HepG2 (cell line): ENCODE measurements around the gene RING1. TPM values are rescaled to one million over a fixed set of nuclear protein-coding genes. Genes with fewer than 3 reads are reported as not detected.

Experiments
- ATRX ChIP-seq: sonication (generic); formaldehyde crosslinking; IDR thresholded peaks from 2 replicates; pipeline ENCODE4 v1.4.0; 2020; ENCODE audit warnings: missing genetic modification reagents, borderline replicate concordance
- FOXK2 ChIP-seq: fragments of 450-650 bp; IDR thresholded peaks from 2 replicates; pipeline ENCODE4 v1.6.1; 2016
- IRF2 ChIP-seq: IDR thresholded peaks from 2 replicates; pipeline ENCODE4 v1.6.1; 2018; ENCODE audit warnings: missing genetic modification reagents, missing compliant biosample characterization
- KAT8 ChIP-seq: IDR thresholded peaks from 2 replicates; pipeline ENCODE4 v1.6.1; 2016; ENCODE audit warnings: missing genetic modification reagents, missing compliant biosample characterization
- NFIB ChIP-seq: sonication (generic); formaldehyde crosslinking; IDR thresholded peaks from 2 replicates; pipeline ENCODE4 v1.9.0; 2021; ENCODE audit warnings: missing genetic modification reagents, mild to moderate bottlenecking, borderline replicate concordance
- NFYB ChIP-seq: sonication (generic); formaldehyde crosslinking; IDR thresholded peaks from 2 replicates; pipeline ENCODE4 v1.4.0; 2020; ENCODE audit warnings: missing genetic modification reagents
- PAF1 ChIP-seq: IDR thresholded peaks from 2 replicates; pipeline ENCODE4 v1.6.1; 2016; ENCODE audit warnings: missing genetic modification reagents, missing compliant biosample characterization
- PCBP1 ChIP-seq: fragments of 200-400 bp; formaldehyde crosslinking; IDR thresholded peaks from 2 replicates; pipeline ENCODE4 v1.6.1; 2017; ENCODE audit warnings: mild to moderate bottlenecking, low read depth, low read length, borderline replicate concordance
- SIX1 ChIP-seq: sonication (generic); formaldehyde crosslinking; IDR thresholded peaks from 2 replicates; pipeline ENCODE4 v1.4.0; 2020; ENCODE audit warnings: missing genetic modification reagents, borderline replicate concordance
- SNRNP70 ChIP-seq: fragments of 200-400 bp; formaldehyde crosslinking; IDR thresholded peaks from 2 replicates; pipeline ENCODE4 v1.6.1; 2017; ENCODE audit warnings: mild to moderate bottlenecking, low read depth, low read length, moderate library complexity
- SP140L ChIP-seq: sonication (generic); formaldehyde crosslinking; IDR thresholded peaks from 2 replicates; pipeline ENCODE4 v1.4.0; 2020; ENCODE audit warnings: missing genetic modification reagents, borderline replicate concordance
- ZMYM4 ChIP-seq: sonication (generic); formaldehyde crosslinking; IDR thresholded peaks from 2 replicates; pipeline ENCODE4 v1.8.1; 2023; ENCODE audit warnings: mild to moderate bottlenecking, missing genetic modification reagents
- ZNF10 ChIP-seq: sonication (generic); formaldehyde crosslinking; IDR thresholded peaks from 2 replicates; pipeline ENCODE4 v1.4.0; 2020; ENCODE audit warnings: mild to moderate bottlenecking, low read depth, missing genetic modification reagents, borderline replicate concordance
- ZNF264 ChIP-seq: sonication (generic); formaldehyde crosslinking; IDR thresholded peaks from 2 replicates; pipeline ENCODE4 v1.4.0; 2020; ENCODE audit warnings: missing genetic modification reagents
- ZNF44 ChIP-seq: sonication (generic); formaldehyde crosslinking; IDR thresholded peaks from 2 replicates; pipeline ENCODE4 v1.5.1; 2020; ENCODE audit warnings: mild to moderate bottlenecking, missing genetic modification reagents
- ZNF451 ChIP-seq: sonication (generic); formaldehyde crosslinking; IDR thresholded peaks from 2 replicates; pipeline ENCODE4 v1.5.0; 2020; ENCODE audit warnings: mild to moderate bottlenecking, missing genetic modification reagents
- ZNF547 ChIP-seq: sonication (generic); formaldehyde crosslinking; IDR thresholded peaks from 2 replicates; pipeline ENCODE4 v1.5.1; 2020; ENCODE audit warnings: mild to moderate bottlenecking, missing genetic modification reagents
- ZNF564 ChIP-seq: sonication (generic); formaldehyde crosslinking; IDR thresholded peaks from 2 replicates; pipeline ENCODE4 v1.8.1; 2023; ENCODE audit warnings: mild to moderate bottlenecking, missing genetic modification reagents
- ZNF780A ChIP-seq: sonication (generic); formaldehyde crosslinking; IDR thresholded peaks from 2 replicates; pipeline ENCODE4 v1.8.0; 2022; ENCODE audit warnings: mild to moderate bottlenecking, missing genetic modification reagents, moderate library complexity
- ZNF792 ChIP-seq: IDR thresholded peaks from 2 replicates; pipeline ENCODE4 v1.6.1; 2016
- ZNF83 ChIP-seq: sonication (generic); formaldehyde crosslinking; IDR thresholded peaks from 2 replicates; pipeline ENCODE4 v1.4.0; 2020; ENCODE audit warnings: missing genetic modification reagents, mild to moderate bottlenecking, borderline replicate concordance
- polyA plus RNA-seq, 8 experiments: library from polyadenylated mRNA; depleted of rRNA in 3 of 8; stranded (reverse) in 7 of 8; unstranded in 1 of 8; fragments of >200 nt; fragmentation: Illumina TruSeq in 4 of 8; extraction: Trizol in 4 of 8; gene quantifications; 2 replicates each; pipeline versions ENCODE4 v1.2.1 to v1.2.3, GENCODE V29; 2011 to 2016; ENCODE audit warnings: low read depth in 4 of 8, missing spikeins in 1 of 8, mixed read lengths in 1 of 8; ENCODE audit not compliant: insufficient read depth in 1 of 8
- total RNA-seq, 5 experiments: library from RNA; depleted of rRNA; stranded (reverse); fragments of >200 nt; fragmentation: Illumina TruSeq; extraction: Trizol; gene quantifications; 2 replicates each; pipeline ENCODE4 v1.2.3, GENCODE V29; 2016; ENCODE audit warnings: low read depth in 1 of 5
- TF ChIP-seq, protein P1 (sequence below): sonication (generic); formaldehyde crosslinking; IDR thresholded peaks from 2 replicates; pipeline ENCODE4 v1.5.1; 2020; ENCODE audit warnings: mild to moderate bottlenecking, missing genetic modification reagents
- TF ChIP-seq, protein P2 (sequence below): sonication (generic); formaldehyde crosslinking; conservative IDR thresholded peaks from 2 replicates; pipeline ENCODE4 v1.8.0; 2022; ENCODE audit warnings: mild to moderate bottlenecking, moderate library complexity, missing genetic modification reagents
- TF ChIP-seq, protein P3 (sequence below): sonication (generic); formaldehyde crosslinking; conservative IDR thresholded peaks from 2 replicates; pipeline ENCODE4 v1.4.0; 2020; ENCODE audit warnings: missing genetic modification reagents

The RING1 gene
- total and polyA plus RNA-seq, 2 of the 13 experiments (the other 11 are each of a cell fraction or from before 2014, with no cell fraction given), result 23.9 to 33.6 TPM

DNA sequence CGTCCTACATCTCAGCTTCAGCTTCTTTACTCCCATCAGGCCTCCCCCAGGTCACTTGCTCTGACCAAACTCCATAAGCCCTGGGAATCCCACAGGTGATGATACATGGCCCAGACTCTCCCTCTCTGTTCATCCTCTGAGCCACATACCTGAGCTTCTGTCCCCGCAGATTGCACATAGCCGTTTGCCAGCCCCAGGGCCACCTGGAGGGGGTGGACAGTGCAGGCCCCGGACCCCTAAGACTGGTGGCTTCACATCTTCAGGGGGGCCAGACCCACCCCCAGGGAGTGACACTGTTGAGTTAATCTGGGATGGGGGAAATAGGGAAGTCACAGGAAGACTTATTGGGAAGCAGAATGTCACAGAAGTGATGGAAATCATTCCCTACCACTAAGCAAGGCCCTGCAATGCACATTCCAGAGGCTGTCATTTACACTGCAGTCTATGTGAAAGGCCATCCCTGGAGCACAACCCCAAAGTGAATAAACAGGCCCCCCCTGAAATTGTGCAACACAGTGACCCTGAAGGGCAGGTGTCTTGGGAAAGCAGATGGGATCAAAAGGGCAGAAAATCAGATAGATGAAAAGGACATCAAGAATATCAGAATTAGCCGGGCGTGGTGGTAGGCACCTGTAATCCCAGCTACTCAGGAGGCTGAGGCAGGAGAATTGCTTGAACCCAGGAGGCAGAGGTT is 10.0 kb upstream of the RING1 start (continued):
- TF ChIP-seq, protein P1, sequence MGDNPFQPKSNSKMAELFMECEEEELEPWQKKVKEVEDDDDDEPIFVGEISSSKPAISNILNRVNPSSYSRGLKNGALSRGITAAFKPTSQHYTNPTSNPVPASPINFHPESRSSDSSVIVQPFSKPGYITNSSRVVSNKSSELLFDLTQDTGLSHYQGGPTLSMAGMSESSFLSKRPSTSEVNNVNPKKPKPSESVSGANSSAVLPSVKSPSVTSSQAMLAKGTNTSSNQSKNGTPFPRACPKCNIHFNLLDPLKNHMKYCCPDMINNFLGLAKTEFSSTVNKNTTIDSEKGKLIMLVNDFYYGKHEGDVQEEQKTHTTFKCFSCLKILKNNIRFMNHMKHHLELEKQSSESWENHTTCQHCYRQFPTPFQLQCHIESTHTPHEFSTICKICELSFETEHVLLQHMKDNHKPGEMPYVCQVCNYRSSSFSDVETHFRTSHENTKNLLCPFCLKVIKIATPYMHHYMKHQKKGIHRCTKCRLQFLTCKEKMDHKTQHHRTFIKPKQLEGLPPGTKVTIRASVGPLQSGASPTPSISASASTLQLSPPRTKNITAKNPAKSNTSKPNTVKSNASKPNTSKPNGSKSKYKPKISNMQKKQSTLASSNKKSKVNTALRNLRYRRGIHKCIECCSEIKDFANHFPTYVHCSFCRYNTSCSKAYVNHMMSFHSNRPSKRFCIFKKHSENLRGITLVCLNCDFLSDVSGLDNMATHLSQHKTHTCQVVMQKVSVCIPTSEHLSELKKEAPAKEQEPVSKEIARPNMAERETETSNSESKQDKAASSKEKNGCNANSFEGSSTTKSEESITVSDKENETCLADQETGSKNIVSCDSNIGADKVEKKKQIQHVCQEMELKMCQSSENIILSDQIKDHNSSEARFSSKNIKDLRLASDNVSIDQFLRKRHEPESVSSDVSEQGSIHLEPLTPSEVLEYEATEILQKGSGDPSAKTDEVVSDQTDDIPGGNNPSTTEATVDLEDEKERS (CRISPR knock-in tag), result peak; percentile 92
- peak; percentile 69; the same call in 1 of the 2 replicates for TF ChIP-seq ZMYM4 (CRISPR knock-in tag)
- TF ChIP-seq SNRNP70, result no peak
- 0 out of 2 replicates have a peak, but pooled peaks have one; percentile 47 for TF ChIP-seq ZNF451 (CRISPR knock-in tag)
- no peak for TF ChIP-seq ZNF44 (CRISPR knock-in tag)
- no peak for TF ChIP-seq NFYB (CRISPR knock-in tag)
- TF ChIP-seq ZNF780A, result peak; percentile 71; the same call in 1 of the 2 replicates
- no peak for TF ChIP-seq ZNF547 (CRISPR knock-in tag)
- TF ChIP-seq ZNF564 (CRISPR knock-in tag), result 0 out of 2 replicates have a peak, but pooled peaks have one; percentile 40
- no peak for TF ChIP-seq ZNF10 (CRISPR knock-in tag)
- TF ChIP-seq SIX1 (CRISPR knock-in tag), result peak; percentile 75; the same call in 1 of the 2 replicates
- TF ChIP-seq IRF2 (CRISPR knock-in tag), result peak; percentile 93
- TF ChIP-seq, protein P2, sequence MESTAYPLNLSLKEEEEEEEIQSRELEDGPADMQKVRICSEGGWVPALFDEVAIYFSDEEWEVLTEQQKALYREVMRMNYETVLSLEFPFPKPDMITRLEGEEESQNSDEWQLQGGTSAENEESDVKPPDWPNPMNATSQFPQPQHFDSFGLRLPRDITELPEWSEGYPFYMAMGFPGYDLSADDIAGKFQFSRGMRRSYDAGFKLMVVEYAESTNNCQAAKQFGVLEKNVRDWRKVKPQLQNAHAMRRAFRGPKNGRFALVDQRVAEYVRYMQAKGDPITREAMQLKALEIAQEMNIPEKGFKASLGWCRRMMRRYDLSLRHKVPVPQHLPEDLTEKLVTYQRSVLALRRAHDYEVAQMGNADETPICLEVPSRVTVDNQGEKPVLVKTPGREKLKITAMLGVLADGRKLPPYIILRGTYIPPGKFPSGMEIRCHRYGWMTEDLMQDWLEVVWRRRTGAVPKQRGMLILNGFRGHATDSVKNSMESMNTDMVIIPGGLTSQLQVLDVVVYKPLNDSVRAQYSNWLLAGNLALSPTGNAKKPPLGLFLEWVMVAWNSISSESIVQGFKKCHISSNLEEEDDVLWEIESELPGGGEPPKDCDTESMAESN (CRISPR knock-in tag), result peak; percentile 76; the same call in 1 of the 2 replicates
- peak; percentile 64; the same call in 1 of the 2 replicates for TF ChIP-seq FOXK2
- TF ChIP-seq SP140L (CRISPR knock-in tag), result no peak
- no peak for TF ChIP-seq NFIB
- TF ChIP-seq PAF1 (CRISPR knock-in tag), result no peak
- 0 out of 2 replicates have a peak, but pooled peaks have one; percentile 82 for TF ChIP-seq ZNF792 (CRISPR knock-in tag)
- TF ChIP-seq ZNF83 (CRISPR knock-in tag), result no peak
- TF ChIP-seq ZNF264, result peak; percentile 50; the same call in 1 of the 2 replicates
- peak; percentile 78 for TF ChIP-seq KAT8 (CRISPR knock-in tag)
- TF ChIP-seq ATRX, result no peak
- TF ChIP-seq, protein P3, sequence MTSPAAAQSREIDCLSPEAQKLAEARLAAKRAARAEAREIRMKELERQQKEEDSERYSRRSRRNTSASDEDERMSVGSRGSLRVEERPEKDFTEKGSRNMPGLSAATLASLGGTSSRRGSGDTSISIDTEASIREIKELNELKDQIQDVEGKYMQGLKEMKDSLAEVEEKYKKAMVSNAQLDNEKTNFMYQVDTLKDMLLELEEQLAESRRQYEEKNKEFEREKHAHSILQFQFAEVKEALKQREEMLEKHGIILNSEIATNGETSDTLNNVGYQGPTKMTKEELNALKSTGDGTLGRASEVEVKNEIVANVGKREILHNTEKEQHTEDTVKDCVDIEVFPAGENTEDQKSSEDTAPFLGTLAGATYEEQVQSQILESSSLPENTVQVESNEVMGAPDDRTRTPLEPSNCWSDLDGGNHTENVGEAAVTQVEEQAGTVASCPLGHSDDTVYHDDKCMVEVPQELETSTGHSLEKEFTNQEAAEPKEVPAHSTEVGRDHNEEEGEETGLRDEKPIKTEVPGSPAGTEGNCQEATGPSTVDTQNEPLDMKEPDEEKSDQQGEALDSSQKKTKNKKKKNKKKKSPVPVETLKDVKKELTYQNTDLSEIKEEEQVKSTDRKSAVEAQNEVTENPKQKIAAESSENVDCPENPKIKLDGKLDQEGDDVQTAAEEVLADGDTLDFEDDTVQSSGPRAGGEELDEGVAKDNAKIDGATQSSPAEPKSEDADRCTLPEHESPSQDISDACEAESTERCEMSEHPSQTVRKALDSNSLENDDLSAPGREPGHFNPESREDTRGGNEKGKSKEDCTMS (CRISPR knock-in tag), result no peak
- TF ChIP-seq PCBP1, result no peak
